K562 (cell line): Measurements from ENCODE around the gene KRT16.

Experiments used
- BRCA1 ChIP-seq, 2 experiments: fragments of 450-650 bp in 1 of 2; sonication (generic) in 1 of 2; formaldehyde crosslinking in 1 of 2; IDR thresholded peaks; 2 replicates each; pipeline versions ENCODE4 v1.5.0 to v1.6.1; 2017 to 2020; ENCODE audit warnings: mild to moderate bottlenecking in 1 of 2, missing genetic modification reagents in 1 of 2
- KAT2B ChIP-seq: IDR thresholded peaks from one replicate; pipeline ENCODE4 v1.6.1; 2012; ENCODE audit warnings: low read depth, mild to moderate bottlenecking, control low read depth, inconsistent platforms, low read length, moderate library complexity
- ZNF140 ChIP-seq: fragments of 250-450 bp; sonication (Bioruptor Pico); IDR thresholded peaks from 2 replicates; pipeline ENCODE4 v1.8.0; 2021; ENCODE audit warnings: moderate library complexity, mild to moderate bottlenecking, inconsistent platforms

DNA sequence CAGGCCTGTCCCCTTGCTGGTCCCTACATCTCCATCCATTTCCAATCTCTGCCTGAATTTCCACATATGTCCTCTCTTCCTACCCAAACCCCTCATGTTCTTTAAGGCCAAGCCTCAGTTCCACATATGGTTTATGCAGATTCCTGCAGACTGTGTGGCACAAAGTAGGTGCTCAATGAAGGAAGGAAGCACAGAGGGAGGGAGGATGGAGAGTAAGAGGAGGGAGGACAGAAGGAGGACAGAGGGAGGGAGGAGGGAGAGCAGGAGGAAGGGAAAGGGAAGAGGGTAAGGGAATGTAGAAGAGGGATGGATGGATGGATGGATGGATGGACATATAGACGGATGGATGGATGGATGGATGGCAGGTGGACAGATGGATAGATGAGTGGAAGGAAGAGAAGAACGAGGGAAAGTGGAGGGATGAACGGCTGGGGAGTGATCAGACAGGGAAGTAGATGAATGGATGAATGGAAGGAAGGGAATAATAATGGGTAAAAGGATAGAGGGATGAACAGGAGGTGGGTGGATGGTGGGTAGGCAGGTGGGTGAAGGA is 18.1 kb downstream of the KRT16 start:
- TF ChIP-seq BRCA1 (IDR thresholded peaks at IDR 0.05): no peak
- TF ChIP-seq BRCA1 (CRISPR knock-in tag; IDR thresholded peaks at IDR 0.05): no peak
- no peak for TF ChIP-seq ZNF140 (CRISPR knock-in tag)
- no peak for TF ChIP-seq KAT2B
